ENCODE measurements around the gene ELOVL7.

ELOVL7 gene

GRCh38 chr5:60710362-60710761, 133.7 kb downstream of the ELOVL7 start:
- DNase-seq = no peak

GRCh38 chr5:60705144-60705543, 138.9 kb downstream of the ELOVL7 start:
- no peak for DNase-seq

- no peak for DNase-seq
These were observed 140.1 kb downstream of the ELOVL7 start for GRCh38 chr5:60703944-60704343.
